GM21423 (cell line): ENCODE measurements around the gene NSMCE1.

Experiments used
- ATAC-seq: cut with Tn5 transposase; IDR thresholded peaks from one replicate; pipeline ENCODE4 v1.9.1; 2021; ENCODE audit warnings: mild to moderate bottlenecking, moderate library complexity; ENCODE audit not compliant: unreplicated experiment

Gene NSMCE1

GRCh38 chr16:27232901-27233625, 35.5 kb downstream of the NSMCE1 start:
- ATAC-seq: no peak

GRCh38 chr16:27232061-27232900, 36.3 kb downstream of the NSMCE1 start:
- peak; percentile 67 for ATAC-seq

- peak; percentile 4 for ATAC-seq
Observed at GRCh38 chr16:27231692-27232060, 36.9 kb downstream of the NSMCE1 start.

- ATAC-seq: no peak
Observed at GRCh38 chr16:27230562-27231001, 38.0 kb downstream of the NSMCE1 start.

- ATAC-seq: no peak
Observed at GRCh38 chr16:27229891-27230470, 38.6 kb downstream of the NSMCE1 start.

- no peak for ATAC-seq
Observed at GRCh38 chr16:27228621-27229501, 39.7 kb downstream of the NSMCE1 start.

GRCh38 chr16:27228045-27228444, 40.5 kb downstream of the NSMCE1 start:
- no peak for ATAC-seq

DNA sequence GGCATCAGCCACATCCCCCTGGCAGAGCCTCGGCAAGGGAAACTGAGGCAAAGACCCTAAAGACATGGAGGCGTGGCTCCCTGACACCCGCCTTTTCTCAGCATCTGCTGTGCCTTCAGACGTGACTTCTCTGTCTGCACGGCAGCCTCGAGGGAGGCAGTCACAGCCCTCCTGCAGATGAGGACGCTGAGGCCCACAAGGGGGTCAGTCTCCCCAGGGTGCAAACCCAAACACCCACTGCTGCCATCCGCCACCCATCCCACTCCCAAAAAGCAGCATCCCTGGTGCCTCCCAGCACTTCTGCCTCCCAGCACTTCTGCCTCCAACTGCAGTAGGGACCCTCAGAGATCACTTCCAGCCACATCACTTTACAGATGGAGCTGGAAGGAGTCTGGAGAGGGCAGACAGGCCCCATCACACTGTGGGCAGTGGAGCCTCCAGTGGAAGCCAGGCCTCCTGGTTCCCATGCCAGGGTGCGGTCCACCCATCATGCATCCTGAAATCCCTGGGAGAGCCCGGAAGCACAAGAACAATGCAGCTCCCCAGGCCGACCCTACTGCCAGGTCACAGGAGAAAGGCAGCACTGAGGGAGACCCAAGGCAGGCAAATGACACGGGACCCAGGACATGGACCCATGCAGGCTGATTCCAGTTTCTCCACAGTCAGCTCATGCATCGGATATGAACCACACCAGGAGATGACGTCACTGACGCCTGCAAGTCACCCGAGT, 41.4 kb downstream of the NSMCE1 start:
- no peak for ATAC-seq

GRCh38 chr16:27226476-27226875, 42.1 kb downstream of the NSMCE1 start:
- ATAC-seq: no peak

DNA sequence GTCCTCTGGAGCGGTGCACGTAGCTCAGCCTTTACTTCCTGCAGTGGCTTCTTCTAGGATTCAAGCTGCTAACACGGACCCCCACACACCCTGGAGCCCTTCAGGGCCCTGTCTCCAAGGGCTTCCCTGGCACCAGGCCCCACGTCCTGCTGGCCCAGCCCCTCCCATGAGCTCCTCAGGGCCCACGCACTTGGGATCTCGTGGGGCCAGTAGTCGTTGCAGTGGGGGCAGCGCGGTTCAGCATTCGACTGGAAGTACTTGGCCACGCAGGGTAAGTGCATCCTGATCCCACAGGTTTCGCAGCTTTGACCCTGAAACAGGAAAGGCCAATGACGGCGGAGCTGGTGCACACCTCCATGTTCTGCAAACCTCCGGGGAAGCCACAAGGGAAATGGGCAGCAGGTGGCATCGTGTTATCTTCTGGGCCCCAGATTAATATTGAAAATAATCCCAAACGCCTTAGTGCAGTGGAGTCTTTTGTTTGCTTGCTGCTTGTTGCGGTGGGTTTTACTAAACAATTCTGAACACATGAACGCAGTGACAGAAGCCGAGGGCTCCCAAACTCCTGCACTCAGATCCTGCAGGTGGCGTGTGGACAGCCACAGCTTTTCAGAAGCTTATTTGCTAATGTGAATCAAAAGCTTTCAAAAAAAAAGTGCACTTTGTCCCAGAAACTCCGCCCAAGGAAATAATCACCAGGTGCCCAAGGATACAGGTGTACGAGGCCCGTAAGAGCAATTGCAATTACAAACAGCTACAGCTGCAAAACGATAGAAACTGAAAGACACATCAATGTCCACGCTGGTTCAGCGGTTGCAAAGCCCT, 42.8 kb downstream of the NSMCE1 start:
- no peak for ATAC-seq

- ATAC-seq: no peak
Observed at GRCh38 chr16:27224741-27225300, 43.8 kb downstream of the NSMCE1 start.

DNA sequence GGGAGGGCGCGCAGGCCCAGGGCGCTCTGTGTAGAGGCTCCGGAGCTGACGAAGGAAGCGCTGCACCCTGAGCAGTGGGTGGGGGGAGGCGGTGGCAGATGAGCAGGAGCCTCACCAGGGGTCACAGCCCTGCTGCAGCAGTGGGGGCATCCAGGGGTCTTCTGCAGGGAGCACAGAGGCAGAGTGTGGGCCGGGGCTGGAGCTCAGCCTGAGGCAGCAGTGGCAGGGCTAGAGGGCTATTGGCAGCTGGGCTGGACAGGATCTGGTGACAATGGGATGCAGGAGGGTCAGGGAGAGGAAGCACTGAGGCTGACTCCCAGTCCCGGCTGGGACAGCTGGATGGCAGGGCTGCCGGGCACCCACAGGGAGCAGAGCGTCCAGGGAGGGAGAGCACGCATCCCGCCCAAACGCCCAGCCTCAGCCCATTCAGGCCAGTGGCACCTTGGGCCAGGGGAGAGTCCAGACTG, 44.3 kb downstream of the NSMCE1 start:
- ATAC-seq: no peak

DNA sequence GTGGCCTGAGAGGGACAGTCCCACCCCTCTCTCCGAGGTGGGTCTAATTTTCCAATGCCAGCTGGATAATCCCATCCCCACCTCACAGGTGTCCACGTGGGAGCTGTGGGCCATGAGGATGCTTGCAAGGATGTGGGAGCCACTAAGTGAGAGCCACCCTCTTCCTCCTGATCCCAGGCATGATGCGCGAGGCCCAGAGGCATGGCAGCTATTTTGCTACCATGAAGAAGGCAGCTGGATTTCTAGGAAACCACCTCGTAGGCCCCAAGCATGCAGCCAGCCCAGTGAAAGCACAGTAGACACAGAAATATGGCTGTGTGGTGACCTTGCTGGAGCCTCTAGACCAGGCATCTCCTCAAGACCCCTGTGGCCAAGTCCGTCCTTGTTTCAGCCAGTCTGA, 44.9 kb downstream of the NSMCE1 start:
- no peak for ATAC-seq

GRCh38 chr16:27223226-27223610, 45.4 kb downstream of the NSMCE1 start:
- ATAC-seq: no peak

DNA sequence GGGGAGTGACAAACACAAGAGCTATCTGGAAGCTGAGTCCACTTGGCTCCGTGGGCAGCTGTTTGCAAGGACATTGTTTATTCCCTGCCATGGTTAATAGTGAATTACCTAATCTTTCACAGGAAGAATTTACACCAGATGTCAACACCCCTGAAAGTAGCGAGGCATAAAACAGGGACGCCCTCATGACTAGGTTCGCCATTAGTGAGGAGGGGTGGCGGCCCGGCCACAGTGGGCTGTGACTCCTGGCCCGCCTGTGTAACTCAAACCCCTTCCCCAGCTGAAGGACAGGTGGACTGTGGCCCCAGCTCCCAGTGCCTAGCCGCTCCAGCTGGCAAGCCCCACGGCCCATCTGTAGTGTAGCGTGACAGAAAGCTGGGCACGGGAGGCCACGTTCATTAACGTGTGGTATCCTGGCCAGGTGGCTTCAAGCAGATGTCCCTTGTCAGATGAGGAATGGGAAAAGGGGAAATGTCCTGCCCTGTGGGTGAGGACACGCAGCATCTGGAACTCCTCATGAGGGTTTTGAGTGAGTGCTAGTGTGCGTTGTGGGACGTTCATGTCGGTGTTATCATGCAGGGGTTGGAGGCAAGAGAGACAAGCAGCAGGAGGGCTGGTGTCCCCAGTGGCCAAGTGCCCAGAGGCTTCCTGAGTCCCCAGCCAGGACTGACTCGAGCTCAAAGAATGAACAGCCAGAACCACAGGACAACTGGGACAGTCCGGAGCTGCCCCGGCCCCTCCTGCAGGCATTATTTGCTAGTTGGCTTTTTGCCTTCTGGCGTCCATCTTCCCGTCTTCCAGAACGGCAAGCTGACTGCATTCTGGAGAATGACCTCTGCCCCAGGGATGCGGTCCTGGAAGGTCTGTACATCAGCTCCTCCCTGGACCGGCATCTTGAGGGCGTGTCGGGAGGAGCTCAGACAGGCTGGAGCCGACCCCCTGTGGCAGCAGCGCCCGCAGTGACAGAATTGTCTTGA, 46.0 kb downstream of the NSMCE1 start:
- ATAC-seq: no peak

DNA sequence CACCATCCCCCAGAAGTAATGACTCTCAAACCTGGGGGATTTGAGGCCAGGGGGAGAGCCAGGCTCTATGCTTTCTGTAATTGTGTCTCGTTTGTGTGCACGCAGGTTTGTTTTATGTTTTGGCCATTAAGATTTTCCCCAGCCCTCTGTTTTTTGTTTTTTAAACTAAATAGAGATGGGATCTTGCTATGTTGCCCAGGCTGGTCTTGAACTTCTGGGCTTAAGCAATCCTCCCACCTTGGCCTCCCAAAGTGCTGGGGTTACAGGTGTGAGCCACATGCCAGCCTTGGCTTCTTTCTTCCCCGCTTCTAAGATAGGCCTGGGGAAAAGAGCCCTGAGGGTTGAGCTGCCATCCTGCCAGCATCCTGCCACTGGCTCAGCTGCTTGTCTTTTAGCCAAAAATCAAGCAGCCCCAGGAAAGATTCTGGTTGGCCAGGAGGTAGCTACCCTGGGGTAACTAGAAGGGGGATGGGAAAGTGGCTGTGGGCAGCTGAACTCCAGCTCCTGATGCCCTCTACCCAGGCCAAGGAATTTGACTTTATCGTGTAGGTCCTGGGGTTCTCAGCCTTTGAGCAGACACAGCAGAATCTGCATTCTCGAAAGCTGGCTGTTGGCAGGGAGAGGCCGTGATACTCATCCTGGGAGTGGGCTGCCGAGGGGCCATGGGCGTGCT, 46.9 kb downstream of the NSMCE1 start:
- no peak for ATAC-seq

GRCh38 chr16:27220991-27221390, 47.6 kb downstream of the NSMCE1 start:
- no peak for ATAC-seq
